Measurements from ENCODE around the gene PLLP. TPM values are rescaled to one million over a fixed set of nuclear protein-coding genes. Genes with fewer than 3 reads are reported as not detected.
A peak's percentile ranks its signal among the peaks of the same experiment; 100 is the strongest.

The PLLP gene
- total and polyA plus RNA-seq, 2 donors (not counting 1 experiment from before 2014, with no cell fraction given) = 0.15 TPM; not detected in 1

- no peak overlapping the region for H3K27ac Mint-ChIP-seq
- peaks cover 34% of the 10 kb centered on the region for H3K27me3 Mint-ChIP-seq
- no peaks in the 10 kb centered on the region for H4K20me1 ChIP-seq (ENCODE audit: control insufficient read depth, insufficient read depth, low read length, poor library complexity, severe bottlenecking)
- peaks cover 0 to 5% (median 0%) of the 10 kb centered on the region in 3 donors for H3K9me3 ChIP-seq (ENCODE audit: control extremely low read depth in 1 of 3, control insufficient read depth in 2 of 3, insufficient read depth in 1 of 3, low read length in 2 of 3)
- H3K4me1 Mint-ChIP-seq = peaks cover 11% of the 10 kb centered on the region
- no peak for ATAC-seq (ENCODE audit: low read depth)
- intact Hi-C loops (cut with micrococcal nuclease) = loop anchor here (1.0 kb wide), 1 partner anchor 15 kb away; no protein-coding TSS in a partner anchor
- H3K4me3 Mint-ChIP-seq = peak overlapping the region; percentile 78
- CTCF ChIA-PET = no interaction called here
- no peak overlapping the region for H3K27ac ChIP-seq (ENCODE audit: low read length in 2 of 2)
- WGBS (ENCODE audit: insufficient coverage) = 24% methylated on average over 14 of the region's 14 CpGs
- H3K4me2 ChIP-seq (replicated peaks; ENCODE audit: low read depth, low read length, poor library complexity, severe bottlenecking) = peak overlapping the region; percentile 97
- H3K79me2 ChIP-seq (ENCODE audit: control insufficient read depth, insufficient read depth, low read length) = no peaks in the 10 kb centered on the region
- TF ChIP-seq CTCF (IDR thresholded peaks at IDR 0.05) = no peak
- no peak for TF ChIP-seq EZH2 (IDR thresholded peaks at IDR 0.05; ENCODE audit: borderline replicate concordance, insufficient read depth, low read depth, low read length, poor library complexity, severe bottlenecking)
- no peaks in the 10 kb centered on the region for H3K9me3 Mint-ChIP-seq (ENCODE audit: insufficient read depth)
- peaks cover 0 to 36% (median 18%) of the 10 kb centered on the region in 4 experiments for H3K27me3 ChIP-seq (replicated peaks in 1 of 4; ENCODE audit: control extremely low read depth in 1 of 4, control insufficient read depth in 3 of 4, insufficient read depth in 4 of 4, low read length in 3 of 4)
- DNase-seq = no peak
- H2AFZ ChIP-seq (ENCODE audit: insufficient read depth, low read depth, low read length, poor library complexity, severe bottlenecking) = peak overlapping the region; percentile 76
- peaks cover 12 to 16% of the 10 kb centered on the region in 2 donors for H3K4me1 ChIP-seq (ENCODE audit: control insufficient read depth in 2 of 2, insufficient read depth in 2 of 2, low read length in 2 of 2)
- H3K4me3 ChIP-seq (ENCODE audit: control extremely low read depth in 1 of 5, extremely low read depth in 1 of 5, insufficient read depth in 1 of 5, low read depth in 2 of 5, low read length in 4 of 5) = peak overlapping the region in 4 of 5 experiments; percentile 17 to 64 (median 53)
- POLR2A ChIA-PET = no interaction called here
- H3K9ac ChIP-seq (ENCODE audit: low read length) = peak overlapping the region; percentile 73
- H3K36me3 ChIP-seq (replicated peaks in 1 of 2; ENCODE audit: control extremely low read depth in 1 of 2, control insufficient read depth in 1 of 2, extremely low read depth in 1 of 2, insufficient read depth in 2 of 2, low read length in 1 of 2) = no peaks in the 10 kb centered on the region
Observed at GRCh38 chr16:57283959-57284208, 588 bp downstream of the PLLP start.

GRCh38 chr16:57283214-57283958, 1.1 kb downstream of the PLLP start:
- 77% methylated on average over 17 of the region's 24 CpGs for WGBS (ENCODE audit: insufficient coverage)

More at GRCh38 chr16:57283214-57283958, 1.1 kb downstream of the PLLP start:
- Mint-ChIP-seq H3K4me3 (peak overlapping the region; percentile 78), H3K27ac (no peak overlapping the region), H3K4me1 (peaks cover 11% of the 10 kb centered on the region), H3K9me3 (ENCODE audit: insufficient read depth) (no peaks in the 10 kb centered on the region), H3K27me3 (peaks cover 34% of the 10 kb centered on the region)
- Histone ChIP-seq H3K79me2 (ENCODE audit: control insufficient read depth, insufficient read depth, low read length) (no peaks in the 10 kb centered on the region), H3K36me3 (replicated peaks in 1 of 2; ENCODE audit: control extremely low read depth in 1 of 2, control insufficient read depth in 1 of 2, extremely low read depth in 1 of 2, insufficient read depth in 2 of 2, low read length in 1 of 2) (no peaks in the 10 kb centered on the region), H3K27me3 (replicated peaks in 1 of 4; ENCODE audit: control extremely low read depth in 1 of 4, control insufficient read depth in 3 of 4, insufficient read depth in 4 of 4, low read length in 3 of 4) (peaks cover 0 to 36% (median 18%) of the 10 kb centered on the region in 4 experiments), H3K4me2 (replicated peaks; ENCODE audit: low read depth, low read length, poor library complexity, severe bottlenecking) (peak overlapping the region; percentile 97), H3K4me3 (ENCODE audit: control extremely low read depth in 1 of 5, extremely low read depth in 1 of 5, insufficient read depth in 1 of 5, low read depth in 2 of 5, low read length in 4 of 5) (no peak overlapping the region), H3K4me1 (ENCODE audit: control insufficient read depth in 2 of 2, insufficient read depth in 2 of 2, low read length in 2 of 2) (peaks cover 12 to 16% of the 10 kb centered on the region in 2 donors), H3K9me3 (ENCODE audit: control extremely low read depth in 1 of 3, control insufficient read depth in 2 of 3, insufficient read depth in 1 of 3, low read length in 2 of 3) (peaks cover 0 to 5% (median 0%) of the 10 kb centered on the region in 3 donors), H2AFZ (ENCODE audit: insufficient read depth, low read depth, low read length, poor library complexity, severe bottlenecking) (peak overlapping the region; percentile 76), H4K20me1 (ENCODE audit: control insufficient read depth, insufficient read depth, low read length, poor library complexity, severe bottlenecking) (no peaks in the 10 kb centered on the region), H3K9ac (ENCODE audit: low read length) (no peak overlapping the region), H3K27ac (ENCODE audit: low read length in 2 of 2) (no peak overlapping the region)
- DNase-seq = no peak
- CTCF ChIA-PET = no interaction called here
- intact Hi-C loops (cut with micrococcal nuclease) = no loop called here
- POLR2A ChIA-PET = no interaction called here
- ATAC-seq (ENCODE audit: low read depth) = no peak
- TF ChIP-seq EZH2 (IDR thresholded peaks at IDR 0.05; ENCODE audit: borderline replicate concordance, insufficient read depth, low read depth, low read length, poor library complexity, severe bottlenecking) (no peak), CTCF (IDR thresholded peaks at IDR 0.05) (no peak)
